CD4-positive, CD25-positive, alpha-beta regulatory T cell (primary cell): ENCODE data around the gene MOB3C. TPM values are rescaled to one million over a fixed set of nuclear protein-coding genes. Genes with fewer than 3 reads are reported as not detected.

ENCODE experiments used
- ATAC-seq, 2 donors: fragments of 150-1000 bp; cut with Tn5 transposase; one replicate each; pipeline ENCODE4 v1.10.0; 2021; ENCODE audit warnings: low read depth in 2 of 2, moderate number of reproducible peaks in 2 of 2, moderate library complexity in 1 of 2
- DNase-seq, 3 donors: peaks; one replicate each; pipeline versions ENCODE4 v3.0.0 to v3.0.0-alpha.2; 2012 to 2022; ENCODE audit warnings: mixed read lengths in 1 of 3
- H3K27ac ChIP-seq: one replicate; pipeline ENCODE4 v1.7.0; 2013; ENCODE audit warnings: mild to moderate bottlenecking, low read length; ENCODE audit not compliant: insufficient read depth, poor library complexity, severe bottlenecking
- H3K27me3 ChIP-seq: one replicate; pipeline ENCODE4 v1.7.0; 2013; ENCODE audit warnings: low read length; ENCODE audit not compliant: control insufficient read depth, insufficient read depth
- H3K36me3 ChIP-seq: one replicate; pipeline ENCODE4 v1.7.0; 2013; ENCODE audit warnings: mild to moderate bottlenecking, low read length, moderate library complexity; ENCODE audit not compliant: control insufficient read depth, insufficient read depth
- H3K4me1 ChIP-seq: 2 replicates; pipeline ENCODE4 v1.7.0; 2013; ENCODE audit warnings: mild to moderate bottlenecking, low read length; ENCODE audit not compliant: insufficient read depth, control insufficient read depth, poor library complexity, severe bottlenecking
- H3K4me3 ChIP-seq: one replicate; pipeline ENCODE4 v1.7.0; 2013; ENCODE audit warnings: low read depth, mild to moderate bottlenecking, low read length, moderate library complexity
- H3K9me3 ChIP-seq, 2 experiments: 1 replicate in 1 of 2; 2 replicates in 1 of 2; pipeline ENCODE4 v1.7.0; 2013; ENCODE audit warnings: low read length in 2 of 2, mild to moderate bottlenecking in 1 of 2, moderate library complexity in 1 of 2; ENCODE audit not compliant: control insufficient read depth in 2 of 2
- H3K27ac Mint-ChIP-seq, 3 donors: one replicate each; pipeline ENCODE4 v1.8.0; 2020 to 2022; ENCODE audit warnings: mild to moderate bottlenecking in 3 of 3, mixed read lengths in 3 of 3, moderate library complexity in 2 of 3
- H3K27me3 Mint-ChIP-seq: one replicate; pipeline ENCODE4 v1.8.0; 2022; ENCODE audit warnings: mild to moderate bottlenecking, mixed read lengths
- H3K36me3 Mint-ChIP-seq: one replicate; pipeline ENCODE4 v1.8.0; 2020; ENCODE audit warnings: mixed read lengths
- H3K4me1 Mint-ChIP-seq, 4 donors: one replicate each; pipeline ENCODE4 v1.8.0; 2020 to 2022; ENCODE audit warnings: mixed read lengths in 4 of 4, mild to moderate bottlenecking in 1 of 4
- H3K4me3 Mint-ChIP-seq, 4 donors: one replicate each; pipeline ENCODE4 v1.8.0; 2020 to 2022; ENCODE audit warnings: mild to moderate bottlenecking in 4 of 4, mixed read lengths in 4 of 4, moderate library complexity in 3 of 4
- H3K9me3 Mint-ChIP-seq, 7 donors: one replicate each; pipeline ENCODE4 v1.8.0; 2020 to 2022; ENCODE audit warnings: mixed read lengths in 7 of 7, mild to moderate bottlenecking in 3 of 7, moderate library complexity in 2 of 7
- polyA plus RNA-seq, 4 donors: library from polyadenylated mRNA; unstranded; fragments of 300-500 nt; fragmentation: Illumina TruSeq; gene quantifications; one replicate each; pipeline ENCODE4 v1.2.3, GENCODE V29; 2021
- total RNA-seq: library from RNA; stranded (reverse); gene quantifications from one replicate; pipeline ENCODE4 v1.2.3, GENCODE V29; 2022

Gene MOB3C
- total and polyA plus RNA-seq, 5 donors from 2014 or later, result 6.4 to 16.0 (median 10.3) TPM

GRCh38 chr1:46603858-46604549 lies 12.6 kb downstream of the MOB3C start, which contains the start of gene MKNK1:
Gene MKNK1 (minus strand): TSS chr1:46604268. CDS start chr1:46583327, 20,941 bp downstream.
- Mint-ChIP-seq H3K4me1 (peaks cover 14 to 66% (median 40%) of the 10 kb centered on the region in 4 donors), H3K9me3 (no peaks in the 10 kb centered on the region), H3K36me3 (peaks cover 15% of the 10 kb centered on the region), H3K27me3 (no peaks in the 10 kb centered on the region), H3K4me3 (peak within 1 kb of the TSS; percentile 92 to 98 (median 96)), H3K27ac (peak within 1 kb of the TSS; percentile 89 to 95 (median 93))
- ATAC-seq, result peak; percentile 95 to 96
- no peaks in the 10 kb centered on the region for H3K9me3 ChIP-seq
- H3K36me3 ChIP-seq, result peaks cover 10% of the 10 kb centered on the region
- no peaks in the 10 kb centered on the region for H3K27me3 ChIP-seq
- peak within 1 kb of the TSS; percentile 92 for H3K4me3 ChIP-seq
- H3K27ac ChIP-seq, result peak within 1 kb of the TSS; percentile 70
- H3K4me1 ChIP-seq, result peaks cover 30% of the 10 kb centered on the region
- DNase-seq, result peak; percentile 97 to 99 (median 99)

- Mint-ChIP-seq H3K9me3 (no peaks in the 10 kb centered on the region), H3K4me3 (peak overlapping the region; percentile 92 to 98 (median 96)), H3K27ac (peak overlapping the region; percentile 89 to 95 (median 93)), H3K27me3 (no peaks in the 10 kb centered on the region), H3K36me3 (peaks cover 9% of the 10 kb centered on the region), H3K4me1 (peaks cover 14 to 70% (median 42%) of the 10 kb centered on the region in 4 donors)
- H3K9me3 ChIP-seq, result no peaks in the 10 kb centered on the region
- ATAC-seq (no peak), DNase-seq (peak in 1 of 3 donors; percentile 9)
- no peaks in the 10 kb centered on the region for H3K27me3 ChIP-seq
- peaks cover 5% of the 10 kb centered on the region for H3K36me3 ChIP-seq
- peak overlapping the region; percentile 70 for H3K27ac ChIP-seq
- H3K4me1 ChIP-seq, result peaks cover 30% of the 10 kb centered on the region
- H3K4me3 ChIP-seq, result peak overlapping the region; percentile 92
Measured at GRCh38 chr1:46603481-46603857, 13.1 kb downstream of the MOB3C start.

DNA sequence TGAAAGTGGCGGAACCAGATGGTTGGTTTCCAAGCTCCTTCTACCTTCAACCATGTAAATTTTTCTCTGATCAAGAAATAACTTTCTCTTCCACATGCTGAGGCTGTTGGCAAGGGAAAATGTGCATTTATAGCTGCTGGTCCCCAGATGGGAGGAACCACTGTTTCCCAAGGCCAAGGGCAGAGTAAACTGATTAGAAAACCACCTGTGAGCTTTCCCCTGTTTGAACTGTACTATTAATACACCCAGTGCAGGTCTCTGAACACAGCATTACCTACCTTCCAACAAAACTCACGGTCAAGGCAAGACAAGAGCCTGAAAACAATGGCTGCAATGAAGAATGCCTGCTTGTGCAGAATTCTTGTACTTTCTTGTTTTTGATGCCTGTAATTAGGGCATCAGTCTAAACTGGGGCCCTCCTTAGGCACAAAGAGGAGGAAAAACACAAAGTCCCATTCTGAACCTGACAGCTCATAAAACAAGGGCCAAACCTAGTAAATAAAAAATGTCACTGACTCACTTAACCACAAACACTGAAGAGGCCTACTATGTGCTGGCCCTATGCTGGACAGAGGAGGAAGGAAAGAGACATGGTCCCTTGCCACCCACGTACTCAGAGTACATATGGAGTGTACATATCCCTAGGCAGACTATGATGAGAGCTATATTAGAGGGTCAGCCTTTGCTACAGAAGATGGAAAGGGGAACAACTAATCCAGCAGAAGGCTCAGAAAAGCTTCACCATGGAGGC lies 15.2 kb downstream of the MOB3C start:
- Histone ChIP-seq H3K36me3 (no peaks in the 10 kb centered on the region), H3K27me3 (no peaks in the 10 kb centered on the region), H3K9me3 (no peaks in the 10 kb centered on the region), H3K4me3 (no peak overlapping the region), H3K4me1 (peaks cover 30% of the 10 kb centered on the region), H3K27ac (no peak overlapping the region)
- no peak for DNase-seq
- H3K27me3 Mint-ChIP-seq, result no peaks in the 10 kb centered on the region
- no peaks in the 10 kb centered on the region for H3K9me3 Mint-ChIP-seq
- peak overlapping the region; percentile 66 to 92 (median 71) for H3K4me3 Mint-ChIP-seq
- no peak for ATAC-seq
- peak overlapping the region; percentile 39 to 54 (median 40) for H3K27ac Mint-ChIP-seq
- peaks cover 14 to 73% (median 48%) of the 10 kb centered on the region in 4 donors for H3K4me1 Mint-ChIP-seq
- H3K36me3 Mint-ChIP-seq, result peaks cover 11% of the 10 kb centered on the region

DNA sequence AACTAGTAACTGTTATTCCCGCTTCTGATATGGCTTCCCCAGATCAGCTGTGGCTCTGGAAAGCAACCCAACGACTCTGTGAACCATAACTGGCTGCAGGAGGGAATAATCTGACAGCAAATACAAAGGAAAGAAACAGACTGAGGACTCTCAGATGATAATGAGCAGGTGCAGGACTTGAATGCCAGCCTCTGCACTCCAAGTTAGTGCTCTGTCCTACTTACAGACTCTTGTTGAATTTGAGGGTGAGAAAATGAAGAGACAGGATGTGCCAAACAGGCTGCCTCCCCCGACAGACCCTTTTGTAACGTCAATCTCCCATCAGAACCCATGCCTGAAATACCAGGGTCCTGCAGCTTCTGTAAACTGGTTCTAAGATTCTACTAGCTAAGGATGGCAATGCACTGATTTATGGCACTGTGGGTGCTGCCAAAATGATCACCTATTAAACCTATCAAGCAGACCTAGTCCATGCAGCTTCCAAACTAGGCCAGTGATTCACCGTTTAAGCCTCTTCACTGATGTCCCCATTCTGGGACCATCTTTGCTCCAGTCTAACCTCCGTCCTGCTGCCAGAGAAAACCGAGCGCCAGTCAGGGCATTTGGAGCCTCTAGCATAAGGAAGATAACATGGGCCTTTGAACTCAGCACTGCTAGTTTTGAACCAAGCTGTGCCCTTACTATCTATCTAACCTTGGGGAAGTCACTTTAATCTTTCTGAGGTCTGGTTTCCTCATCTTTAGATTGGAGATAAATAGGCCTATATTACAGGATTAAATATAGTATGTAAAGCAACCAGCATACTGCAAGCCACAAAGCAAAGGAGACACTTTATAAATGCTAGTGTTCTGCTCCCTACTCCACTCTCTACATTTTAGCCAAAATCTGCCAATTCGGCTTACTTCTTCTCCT lies 17.3 kb downstream of the MOB3C start:
- DNase-seq (no peak), ATAC-seq (no peak)
- no peaks in the 10 kb centered on the region for H3K9me3 ChIP-seq
- no peak overlapping the region for H3K27ac ChIP-seq
- peaks cover 24% of the 10 kb centered on the region for H3K4me1 ChIP-seq
- no peak overlapping the region for H3K4me3 ChIP-seq
- no peaks in the 10 kb centered on the region for H3K9me3 Mint-ChIP-seq
- no peaks in the 10 kb centered on the region for H3K36me3 ChIP-seq
- peaks cover 14 to 74% (median 53%) of the 10 kb centered on the region in 4 donors for H3K4me1 Mint-ChIP-seq
- no peaks in the 10 kb centered on the region for H3K27me3 ChIP-seq
- H3K27me3 Mint-ChIP-seq, result no peaks in the 10 kb centered on the region
- H3K27ac Mint-ChIP-seq, result peak overlapping the region in 2 of 3 donors; percentile 13 to 44
- H3K36me3 Mint-ChIP-seq, result peaks cover 14% of the 10 kb centered on the region
- H3K4me3 Mint-ChIP-seq, result peak overlapping the region in 1 of 4 donors; percentile 50

GRCh38 chr1:46596846-46597245 lies 19.8 kb downstream of the MOB3C start:
- Histone ChIP-seq H3K36me3 (peaks cover 22% of the 10 kb centered on the region), H3K27ac (no peak overlapping the region), H3K4me3 (no peak overlapping the region), H3K4me1 (peaks cover 12% of the 10 kb centered on the region), H3K9me3 (no peaks in the 10 kb centered on the region), H3K27me3 (no peaks in the 10 kb centered on the region)
- Mint-ChIP-seq H3K27ac (peak overlapping the region in 1 of 3 donors; percentile 58), H3K27me3 (no peaks in the 10 kb centered on the region), H3K4me1 (peaks cover 12 to 57% (median 50%) of the 10 kb centered on the region in 4 donors), H3K9me3 (no peaks in the 10 kb centered on the region), H3K4me3 (no peak overlapping the region), H3K36me3 (peaks cover 33% of the 10 kb centered on the region)
- ATAC-seq, result no peak
- no peak for DNase-seq

DNA sequence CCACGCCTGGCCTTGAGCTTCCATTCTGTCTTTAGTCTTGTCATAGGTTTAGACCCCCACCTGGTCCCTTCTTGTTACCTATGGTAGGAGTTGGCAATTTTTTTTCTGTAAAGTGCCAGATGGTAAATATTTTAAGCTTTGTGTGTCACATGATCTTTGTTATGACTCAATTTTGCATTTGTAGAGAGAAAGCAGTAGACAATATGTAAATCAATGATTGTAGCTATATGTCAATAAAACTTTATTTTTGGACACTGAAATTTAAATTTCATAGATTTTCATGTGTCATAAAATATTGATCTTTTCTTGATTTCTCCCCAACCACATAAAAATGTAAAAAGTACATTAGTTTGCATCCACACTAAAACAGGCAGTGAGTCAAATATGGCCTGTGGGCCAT lies 20.6 kb downstream of the MOB3C start:
- H3K4me1 ChIP-seq, result peaks cover 12% of the 10 kb centered on the region
- H3K27ac ChIP-seq, result no peak overlapping the region
- no peaks in the 10 kb centered on the region for H3K27me3 ChIP-seq
- Mint-ChIP-seq H3K27ac (peak overlapping the region in 1 of 3 donors; percentile 2), H3K9me3 (no peaks in the 10 kb centered on the region), H3K27me3 (no peaks in the 10 kb centered on the region), H3K36me3 (peaks cover 41% of the 10 kb centered on the region), H3K4me3 (no peak overlapping the region), H3K4me1 (peaks cover 9 to 49% (median 42%) of the 10 kb centered on the region in 4 donors)
- no peak for DNase-seq
- no peaks in the 10 kb centered on the region for H3K9me3 ChIP-seq
- H3K4me3 ChIP-seq, result no peak overlapping the region
- peaks cover 30% of the 10 kb centered on the region for H3K36me3 ChIP-seq
- no peak for ATAC-seq

DNA sequence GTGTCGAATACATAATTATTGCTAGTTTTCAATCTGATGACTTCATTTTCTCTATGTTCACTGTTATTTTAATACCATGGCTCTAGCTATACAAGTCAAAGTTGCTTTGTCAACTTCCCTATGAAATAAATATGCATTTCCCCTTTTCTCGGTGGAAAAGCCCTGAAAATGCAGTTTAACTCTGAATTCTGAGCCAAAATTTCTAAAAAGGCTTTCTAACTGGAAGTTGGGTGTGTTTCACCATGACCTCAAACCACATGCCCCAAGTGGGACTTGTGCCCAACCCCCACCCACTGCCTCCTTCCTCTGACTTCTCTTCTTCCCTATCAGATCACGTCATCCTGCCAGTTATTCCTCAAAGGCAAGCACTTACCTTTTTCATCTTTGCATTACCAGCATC lies 21.5 kb downstream of the MOB3C start:
- no peaks in the 10 kb centered on the region for H3K27me3 ChIP-seq
- no peaks in the 10 kb centered on the region for H3K9me3 ChIP-seq
- H3K4me1 Mint-ChIP-seq, result peaks cover 5 to 44% (median 38%) of the 10 kb centered on the region in 4 donors
- no peaks in the 10 kb centered on the region for H3K9me3 Mint-ChIP-seq
- no peaks in the 10 kb centered on the region for H3K27me3 Mint-ChIP-seq
- peaks cover 38% of the 10 kb centered on the region for H3K36me3 ChIP-seq
- no peak for ATAC-seq
- H3K36me3 Mint-ChIP-seq, result peaks cover 47% of the 10 kb centered on the region
- peaks cover 12% of the 10 kb centered on the region for H3K4me1 ChIP-seq
- H3K27ac Mint-ChIP-seq, result peak overlapping the region in 1 of 3 donors; percentile 2
- no peak overlapping the region for H3K27ac ChIP-seq
- no peak overlapping the region for H3K4me3 Mint-ChIP-seq
- DNase-seq, result no peak
- no peak overlapping the region for H3K4me3 ChIP-seq
